ENCODE data around the gene CAV2. TPM values are rescaled to one million over a fixed set of nuclear protein-coding genes. Genes with fewer than 3 reads are reported as not detected.
A peak's percentile ranks its signal among the peaks of the same experiment; 100 is the strongest.

The CAV2 gene
- total RNA-seq, 1 donor: 67.3 TPM

GRCh38 chr7:116549370-116549769, 49.8 kb downstream of the CAV2 start:
- Histone ChIP-seq H3K9me3 (ENCODE audit: low read depth, low read length) (no peaks in the 10 kb centered on the region), H2AFZ (ENCODE audit: low read length) (no peak overlapping the region), H3K4me3 (ENCODE audit: insufficient read depth, low read length) (no peak overlapping the region), H3K79me2 (ENCODE audit: insufficient read depth, low read length) (peaks cover 89% of the 10 kb centered on the region), H3K27ac (ENCODE audit: low read depth, low read length) (no peak overlapping the region), H3K4me2 (ENCODE audit: insufficient read depth, low read length) (no peak overlapping the region), H3K27me3 (ENCODE audit: insufficient read depth, low read length) (no peaks in the 10 kb centered on the region), H4K20me1 (ENCODE audit: insufficient read depth, low read length) (no peaks in the 10 kb centered on the region), H3K36me3 (ENCODE audit: insufficient read depth, low read length) (peaks cover 86% of the 10 kb centered on the region), H3K4me1 (ENCODE audit: insufficient read depth, low read length) (peaks cover 33% of the 10 kb centered on the region)
- DNase-seq (ENCODE audit: insufficient read length, low spot score, missing footprints): no peak
- TF ChIP-seq CTCF (IDR thresholded peaks at IDR 0.05; ENCODE audit: extremely low read depth, low read depth, low read length): no peak

- H3K4me1 ChIP-seq (ENCODE audit: insufficient read depth, low read length): peaks cover 29% of the 10 kb centered on the region
Observed at GRCh38 chr7:116551692-116552091, 52.2 kb downstream of the CAV2 start.

GRCh38 chr7:116552602-116553001, 53.1 kb downstream of the CAV2 start:
- Histone ChIP-seq H3K4me2 (ENCODE audit: insufficient read depth, low read length) (no peak overlapping the region), H3K9me3 (ENCODE audit: low read depth, low read length) (no peaks in the 10 kb centered on the region), H3K36me3 (ENCODE audit: insufficient read depth, low read length) (peaks cover 66% of the 10 kb centered on the region), H3K27me3 (ENCODE audit: insufficient read depth, low read length) (no peaks in the 10 kb centered on the region), H4K20me1 (ENCODE audit: insufficient read depth, low read length) (no peaks in the 10 kb centered on the region), H2AFZ (ENCODE audit: low read length) (no peak overlapping the region), H3K27ac (ENCODE audit: low read depth, low read length) (no peak overlapping the region), H3K79me2 (ENCODE audit: insufficient read depth, low read length) (peaks cover 88% of the 10 kb centered on the region), H3K4me3 (ENCODE audit: insufficient read depth, low read length) (no peak overlapping the region), H3K4me1 (ENCODE audit: insufficient read depth, low read length) (peaks cover 22% of the 10 kb centered on the region)
- DNase-seq (ENCODE audit: insufficient read length, low spot score, missing footprints): no peak
- TF ChIP-seq CTCF (IDR thresholded peaks at IDR 0.05; ENCODE audit: extremely low read depth, low read depth, low read length): no peak

More at GRCh38 chr7:116551692-116552091, 52.2 kb downstream of the CAV2 start:
- no peak overlapping the region for H3K4me2 ChIP-seq (ENCODE audit: insufficient read depth, low read length)
- no peak for DNase-seq (ENCODE audit: insufficient read length, low spot score, missing footprints)
- H3K27ac ChIP-seq (ENCODE audit: low read depth, low read length): no peak overlapping the region
- H2AFZ ChIP-seq (ENCODE audit: low read length): no peak overlapping the region
- no peak for TF ChIP-seq CTCF (IDR thresholded peaks at IDR 0.05; ENCODE audit: extremely low read depth, low read depth, low read length)
- H3K4me3 ChIP-seq (ENCODE audit: insufficient read depth, low read length): no peak overlapping the region
- H3K9me3 ChIP-seq (ENCODE audit: low read depth, low read length): no peaks in the 10 kb centered on the region
- H4K20me1 ChIP-seq (ENCODE audit: insufficient read depth, low read length): no peaks in the 10 kb centered on the region
- H3K36me3 ChIP-seq (ENCODE audit: insufficient read depth, low read length): peaks cover 67% of the 10 kb centered on the region
- peaks cover 88% of the 10 kb centered on the region for H3K79me2 ChIP-seq (ENCODE audit: insufficient read depth, low read length)
- no peaks in the 10 kb centered on the region for H3K27me3 ChIP-seq (ENCODE audit: insufficient read depth, low read length)

- DNase-seq (ENCODE audit: insufficient read length, low spot score, missing footprints): no peak
- Histone ChIP-seq H3K4me3 (ENCODE audit: insufficient read depth, low read length) (no peak overlapping the region), H3K9me3 (ENCODE audit: low read depth, low read length) (no peaks in the 10 kb centered on the region), H4K20me1 (ENCODE audit: insufficient read depth, low read length) (no peaks in the 10 kb centered on the region), H3K27me3 (ENCODE audit: insufficient read depth, low read length) (no peaks in the 10 kb centered on the region), H2AFZ (ENCODE audit: low read length) (no peak overlapping the region), H3K4me2 (ENCODE audit: insufficient read depth, low read length) (no peak overlapping the region), H3K27ac (ENCODE audit: low read depth, low read length) (peak overlapping the region; percentile 8), H3K79me2 (ENCODE audit: insufficient read depth, low read length) (peaks cover 88% of the 10 kb centered on the region), H3K4me1 (ENCODE audit: insufficient read depth, low read length) (peaks cover 14% of the 10 kb centered on the region), H3K36me3 (ENCODE audit: insufficient read depth, low read length) (peaks cover 66% of the 10 kb centered on the region)
- TF ChIP-seq CTCF (IDR thresholded peaks at IDR 0.05; ENCODE audit: extremely low read depth, low read depth, low read length): no peak
Observed at GRCh38 chr7:116553168-116553964, 53.8 kb downstream of the CAV2 start.
